ENCODE data around the gene STUB1. TPM values are rescaled to one million over a fixed set of nuclear protein-coding genes. Genes with fewer than 3 reads are reported as not detected.

STUB1 gene
- total RNA-seq (105 and 107 TPM in 2 replicates), polyA plus RNA-seq (147 and 152 TPM in 2 replicates), polyA minus RNA-seq (49.2 and 60.1 TPM in 2 replicates), Bru-seq, nascent RNA (percentile 66 among the genes with signal in this experiment), BruChase-seq, experiment 1, labeled RNA remaining after a 6-hour chase (percentile 92 among the genes with signal in this experiment), BruChase-seq, experiment 2, labeled RNA remaining after a 2-hour chase (percentile 84 among the genes with signal in this experiment)
- 109 and 119 TPM in 2 replicates for polyA plus RNA-seq (2011; cell fraction: cytosol; rRNA removed)
- polyA plus RNA-seq (2011; cell fraction: nucleus; rRNA removed) = 112 and 120 TPM in 2 replicates
- 86.9 and 118 TPM in 2 replicates for polyA plus RNA-seq (2012)
- polyA minus RNA-seq (2011; cell fraction: cytosol; rRNA and poly(A)+ RNA removed) = 29.9 TPM
- polyA minus RNA-seq (2011; cell fraction: nucleus; rRNA and poly(A)+ RNA removed) = 13.8 and 18.4 TPM in 2 replicates
- long read RNA-seq, transcript STUB1-201 (7 exons, 1,472 nt) = major isoform, 301 of 380 reads
- long read RNA-seq, transcript STUB1-204 (6 exons, 875 nt) = minor isoform, 8 of 380 reads
- long read RNA-seq, transcript STUB1-211 (5 exons, 1,853 nt) = minor isoform, 5 of 380 reads
- long read RNA-seq, partial matches to known transcripts = 23 of 380 reads
- long read RNA-seq, other reads (novel, unspliced or antisense) = 40 of 380 reads

- peaks cover 20% of the 10 kb centered on the region for H3K4me1 ChIP-seq (ENCODE audit: control insufficient read depth, extremely low read depth, insufficient read depth, low read length)
- ChIA-PET POLR2A (no interaction called here), CTCF (interaction anchor here (0.7 to 1.8 kb wide), 4 partner anchors 12 to 101 kb away, joined by 3 to 5 read pairs (median 4); no protein-coding TSS in a partner anchor)
- FAIRE-seq (peak; percentile 81), DNase-seq (ENCODE audit: low read depth, low spot score) (peak; percentile 90)
- H3K27ac ChIP-seq (ENCODE audit: insufficient read depth, low read depth, low read length) = peak within 1 kb of the TSS; percentile 31
- H3K79me2 ChIP-seq (ENCODE audit: control insufficient read depth, insufficient read depth, low read length) = peaks cover 31% of the 10 kb centered on the region
- TF ChIP-seq MYC (IDR thresholded peaks at IDR 0.05; ENCODE audit: low read depth, low read length) = no peak
- no peak for TF ChIP-seq MAX (IDR thresholded peaks at IDR 0.05; ENCODE audit: insufficient read depth, insufficient read length)
- no peak for TF ChIP-seq FOS (IDR thresholded peaks at IDR 0.05; ENCODE audit: borderline replicate concordance, insufficient read depth, low read length)
- TF ChIP-seq EZH2 (IDR thresholded peaks at IDR 0.05; ENCODE audit: borderline replicate concordance, low read depth, low read length, severe bottlenecking) = no peak
- peak; percentile 92 for TF ChIP-seq POLR2A (IDR thresholded peaks at IDR 0.05; ENCODE audit: low read depth, low read length)
- TF ChIP-seq POLR2AphosphoS5 (IDR thresholded peaks at IDR 0.05; ENCODE audit: insufficient read depth, low read depth, low read length) = peak; percentile 89
- TF ChIP-seq CTCF (IDR thresholded peaks at IDR 0.05; ENCODE audit: extremely low read depth in 1 of 2, insufficient read depth in 1 of 2, low read depth in 1 of 2, low read length in 2 of 2) = no peak
- TF ChIP-seq JUN (IDR thresholded peaks at IDR 0.05; ENCODE audit: borderline replicate concordance, insufficient read depth, insufficient read length, low read depth) = no peak
- H3K9me3 ChIP-seq (replicated peaks; ENCODE audit: control insufficient read depth, insufficient read depth, low read length) = no peaks in the 10 kb centered on the region
- no peaks in the 10 kb centered on the region for H4K20me1 ChIP-seq (replicated peaks; ENCODE audit: control insufficient read depth, extremely low read depth, insufficient read depth, low read length)
- no TSS peak for BruUV-seq (replicated peaks)
- H3K36me3 ChIP-seq (ENCODE audit: control insufficient read depth in 2 of 2, extremely low read depth in 1 of 2, insufficient read depth in 2 of 2, low read length in 2 of 2) = peaks cover 7 to 12% of the 10 kb centered on the region in 2 experiments
- H3K4me2 ChIP-seq (ENCODE audit: insufficient read depth, low read length) = peak within 1 kb of the TSS; percentile 66
- H3K27me3 ChIP-seq (ENCODE audit: control insufficient read depth in 2 of 2, insufficient read depth in 2 of 2, low read length in 2 of 2) = no peaks in the 10 kb centered on the region
- dilution Hi-C loops (cut with MboI; ENCODE audit: extremely low pct_ligation_motif_present, low sequenced_read_pairs) = no loop called here
- H3K9ac ChIP-seq (replicated peaks; ENCODE audit: extremely low read depth, insufficient read depth, low read length) = peak within 1 kb of the TSS; percentile 49
- peak within 1 kb of the TSS; percentile 68 to 83 (median 71) for H3K4me3 ChIP-seq (replicated peaks in 1 of 3; ENCODE audit: insufficient read depth in 1 of 3, low read depth in 1 of 3, low read length in 3 of 3)
- H2AFZ ChIP-seq (ENCODE audit: low read depth, low read length) = peak within 1 kb of the TSS; percentile 76
- intact Hi-C loops (cut with micrococcal nuclease) = loop anchor here (1.0 kb wide), 1 partner anchor 12 kb away; the partner anchor contains the start of gene RHOT2
- no peaks in the 10 kb centered on the region for H3K9me1 ChIP-seq (replicated peaks; ENCODE audit: control insufficient read depth, extremely low read depth, insufficient read depth, low read length)
Measured at GRCh38 chr16:679814-680624, at the start of gene STUB1. Gene STUB1, plus strand, starts transcription at chr16:680410. Its CDS starts 116 bp downstream, at chr16:680526.

Measured in endothelial cell of umbilical vein (primary cell).